Retina (tissue), 1 donor: ENCODE measurements around the gene ARHGAP26.

Experiments
- DNase-seq: peaks from one replicate; pipeline ENCODE4 v3.0.0-alpha.2; 2016

The ARHGAP26 gene

DNA sequence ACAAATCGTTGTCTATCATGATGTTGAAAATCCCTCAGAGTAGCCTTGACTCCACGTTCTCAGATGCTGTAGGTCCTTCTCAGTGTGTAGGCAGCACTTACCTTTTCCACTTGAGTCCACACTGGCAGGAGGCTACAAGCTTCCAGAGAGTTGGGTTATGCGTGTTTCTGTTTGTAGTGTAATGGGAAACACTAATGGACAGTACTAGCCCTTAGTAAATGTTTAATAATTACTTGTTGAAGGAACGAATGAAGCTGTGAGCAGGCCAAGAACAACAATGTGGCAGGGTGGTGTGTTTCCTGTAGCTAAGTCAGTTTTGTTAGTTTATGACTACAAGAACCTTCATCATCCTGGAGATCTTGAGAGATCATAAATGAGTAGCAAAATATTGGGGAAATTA is 83.5 kb downstream of the ARHGAP26 start:
- DNase-seq: no peak

DNA sequence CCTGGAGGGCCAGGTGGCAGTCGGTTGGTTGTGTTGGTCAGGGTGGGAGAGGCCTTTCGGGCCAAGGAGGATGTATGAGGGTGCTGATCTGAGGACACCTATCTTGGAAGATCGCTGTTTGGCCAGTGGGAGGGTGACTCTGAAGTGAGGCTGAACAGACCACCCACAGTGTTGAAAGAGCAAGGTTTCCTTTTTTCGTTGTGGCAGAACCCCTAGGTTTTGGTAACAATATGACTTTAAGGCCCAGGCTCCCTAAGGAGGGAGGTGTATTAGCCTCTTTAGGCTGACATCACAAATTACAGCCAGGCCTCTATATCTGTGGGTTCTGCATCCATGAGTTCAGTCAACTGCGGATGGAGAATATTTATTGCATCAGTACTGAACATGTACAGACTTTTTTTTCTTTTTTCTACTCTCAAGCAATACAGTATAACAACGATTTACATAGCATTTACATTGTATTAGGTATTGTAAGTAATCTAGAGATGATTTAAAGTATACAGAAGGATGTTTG is 86.1 kb downstream of the ARHGAP26 start:
- DNase-seq: no peak

DNA sequence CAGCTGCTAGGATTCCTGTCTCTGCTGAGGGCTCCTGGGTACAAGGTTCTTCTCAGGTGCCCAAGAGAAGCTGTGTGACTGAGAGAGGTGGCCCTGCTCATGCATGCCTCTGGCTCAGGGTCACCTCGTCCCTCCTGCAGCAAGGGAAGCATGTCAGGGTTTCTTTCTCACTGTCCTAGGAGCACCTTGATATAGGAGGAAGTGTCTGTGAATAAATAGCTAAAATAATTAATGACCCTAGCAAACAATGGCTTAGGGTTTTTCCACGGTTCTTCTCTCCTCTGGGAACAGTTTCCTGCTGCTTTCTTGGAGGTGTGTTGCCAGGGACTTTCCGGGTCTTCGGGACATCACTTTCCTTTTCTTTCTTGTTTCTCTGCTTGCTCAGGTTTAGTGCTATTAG is 87.2 kb downstream of the ARHGAP26 start:
- no peak for DNase-seq

DNA sequence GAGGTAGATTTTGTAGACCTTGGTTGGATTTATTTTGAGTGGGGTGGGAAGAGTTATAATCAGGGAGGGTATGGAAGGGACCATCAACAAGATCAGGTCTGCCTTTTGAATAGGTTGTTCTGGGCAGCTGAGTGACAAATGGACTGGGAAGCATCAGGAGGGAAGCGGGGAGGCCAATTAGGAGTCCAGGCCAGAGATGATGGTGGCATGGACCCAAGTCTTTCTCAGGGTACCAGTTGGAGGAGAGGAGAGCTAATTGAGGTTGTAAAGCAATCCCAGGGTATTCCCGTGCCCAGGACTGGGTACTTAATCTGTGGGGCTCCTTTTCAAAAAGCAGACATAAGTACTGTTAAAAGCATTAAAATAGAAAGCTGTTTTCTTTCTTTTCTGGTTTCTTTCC is 88.9 kb downstream of the ARHGAP26 start:
- no peak for DNase-seq

DNA sequence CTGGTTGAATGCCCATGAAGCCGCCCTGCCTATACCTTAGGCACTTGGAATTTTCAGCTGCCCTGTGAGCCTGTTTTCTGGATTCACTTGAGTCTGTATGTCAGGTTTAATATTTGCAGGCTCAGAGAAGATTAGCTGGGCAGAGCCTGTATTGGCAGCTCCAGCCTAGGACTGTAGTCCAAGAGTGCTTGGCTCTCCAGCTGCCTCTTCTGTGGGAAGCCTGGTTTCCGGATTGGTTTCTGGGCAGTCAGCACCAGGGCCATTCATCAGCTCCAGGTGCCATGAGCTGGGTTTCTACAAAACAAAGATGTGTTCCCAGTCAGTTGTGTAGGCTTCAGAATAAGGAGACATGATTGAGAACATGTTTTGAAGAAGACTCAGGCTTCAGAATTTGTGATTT is 90.1 kb downstream of the ARHGAP26 start:
- DNase-seq: no peak

DNA sequence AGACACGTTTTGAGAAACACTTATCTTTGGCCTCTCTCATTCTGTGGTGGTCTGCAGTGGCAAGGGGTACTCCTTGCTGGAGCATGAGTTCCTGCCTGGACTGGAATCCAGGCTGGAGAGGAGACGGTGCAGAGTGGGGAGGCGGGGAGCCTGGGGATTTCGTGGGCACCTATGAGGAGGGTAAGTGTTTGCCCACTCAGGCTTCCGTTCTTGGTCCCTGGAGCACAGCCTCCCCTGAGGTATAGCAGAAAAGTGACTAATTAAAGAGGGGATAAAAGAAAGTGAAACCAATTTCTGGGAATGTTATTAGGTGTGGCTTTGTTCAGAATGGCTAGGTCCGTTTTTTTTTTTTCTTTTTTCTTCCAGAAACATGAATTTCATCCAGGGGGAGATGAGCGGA is 90.8 kb downstream of the ARHGAP26 start:
- DNase-seq: no peak

DNA sequence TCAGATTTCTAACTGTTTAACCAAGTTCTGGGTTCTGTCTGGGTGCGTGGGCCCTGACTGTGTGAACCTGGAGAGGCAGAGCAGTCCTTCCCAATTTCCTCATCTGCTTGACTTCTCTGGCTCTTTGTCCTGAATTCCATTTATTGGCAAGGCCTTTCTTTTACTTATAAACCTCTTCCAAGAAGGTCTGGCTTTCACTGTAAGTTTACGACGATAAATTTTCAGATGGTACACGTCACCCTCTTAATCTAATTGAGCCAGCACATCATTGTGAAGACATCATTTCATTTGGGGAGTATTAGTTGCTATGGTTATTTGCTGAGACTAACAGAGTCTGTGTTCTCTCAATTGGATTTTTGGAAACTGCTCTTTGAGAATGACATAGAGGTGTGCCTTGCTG is 92.4 kb downstream of the ARHGAP26 start:
- no peak for DNase-seq

DNA sequence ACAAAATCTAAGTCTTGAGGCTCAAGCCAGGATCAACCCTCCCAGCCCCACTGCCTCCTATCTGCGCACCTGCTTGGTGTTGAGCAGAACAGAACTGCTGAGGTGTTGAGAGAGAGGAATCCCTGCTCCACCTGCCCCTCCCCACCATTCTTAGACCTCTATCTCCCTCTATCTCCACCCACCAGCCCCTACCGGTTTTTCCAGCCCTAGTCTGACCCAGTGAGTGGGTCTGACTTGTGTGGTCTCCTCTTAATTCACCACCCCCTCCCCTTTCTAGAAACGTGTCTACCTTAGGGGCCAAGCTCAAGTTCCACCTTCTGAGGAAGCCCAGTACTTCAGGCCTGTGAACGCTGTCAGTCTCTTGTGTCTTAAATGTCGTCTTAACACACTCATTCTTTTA is 93.7 kb downstream of the ARHGAP26 start:
- DNase-seq: no peak

DNA sequence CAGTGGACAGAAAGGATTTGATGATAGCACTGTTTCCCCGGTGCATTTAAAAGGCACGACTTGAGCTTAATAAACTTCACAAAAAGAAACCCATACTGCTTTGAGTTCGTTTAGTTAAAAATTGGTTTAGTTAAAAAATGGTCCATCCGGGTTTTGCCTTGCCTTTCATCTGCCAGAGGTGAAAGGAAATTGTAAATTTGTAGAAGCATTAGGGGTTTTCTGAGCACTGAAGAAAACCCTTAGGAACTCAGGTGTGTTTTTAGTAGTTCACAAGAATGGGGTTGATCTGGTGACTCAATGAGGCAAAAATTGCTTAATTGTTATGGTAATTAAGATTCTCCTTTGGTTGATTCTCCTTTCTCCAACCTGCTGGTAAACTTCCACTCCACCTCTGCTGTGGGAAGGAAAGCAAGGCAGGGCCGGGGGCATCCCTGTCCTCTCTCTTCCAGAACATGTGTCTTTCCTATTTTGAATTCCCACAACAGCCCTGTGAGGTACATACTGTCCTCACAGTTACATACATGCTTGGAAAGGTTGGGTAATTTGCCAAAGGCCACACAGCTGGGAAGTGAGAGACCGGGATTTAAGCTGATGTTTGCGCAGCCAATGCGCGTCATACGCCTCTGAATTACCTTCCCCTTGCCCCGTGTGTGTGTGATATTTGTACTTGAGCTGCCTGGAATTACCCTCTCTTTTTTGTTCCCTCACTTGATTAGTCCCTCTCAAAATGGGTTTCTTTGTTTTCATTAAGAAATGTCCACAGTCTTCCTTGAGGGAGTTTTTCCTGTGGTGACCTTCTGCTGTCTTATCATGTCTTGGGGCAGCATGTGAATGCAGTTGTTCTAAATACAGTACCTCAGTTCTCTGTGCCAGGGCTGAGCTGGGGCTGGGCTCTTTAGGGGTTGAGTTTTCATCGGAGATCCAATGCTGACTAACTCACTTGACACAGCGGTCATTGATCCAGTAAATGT is 94.4 kb downstream of the ARHGAP26 start:
- no peak for DNase-seq

DNA sequence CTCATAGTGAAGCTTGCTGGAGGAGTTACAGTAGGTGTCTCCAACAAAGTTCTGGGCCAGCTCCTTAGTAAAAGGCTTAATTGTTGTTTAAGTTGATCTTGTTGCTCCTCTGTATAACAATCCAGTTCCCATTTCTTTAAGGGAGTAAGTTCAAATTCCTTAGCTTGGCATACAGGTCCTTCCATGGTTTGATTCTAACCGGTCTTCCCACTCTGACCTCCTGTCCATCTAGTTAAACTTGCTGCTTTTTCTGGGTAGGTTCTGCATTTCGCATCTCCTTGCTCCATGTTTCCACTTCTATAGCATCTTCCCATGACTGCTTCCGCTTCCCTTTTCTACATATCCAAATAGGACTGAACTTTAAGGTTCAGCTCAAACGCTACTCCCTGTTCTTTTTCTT is 95.5 kb downstream of the ARHGAP26 start:
- DNase-seq: no peak

DNA sequence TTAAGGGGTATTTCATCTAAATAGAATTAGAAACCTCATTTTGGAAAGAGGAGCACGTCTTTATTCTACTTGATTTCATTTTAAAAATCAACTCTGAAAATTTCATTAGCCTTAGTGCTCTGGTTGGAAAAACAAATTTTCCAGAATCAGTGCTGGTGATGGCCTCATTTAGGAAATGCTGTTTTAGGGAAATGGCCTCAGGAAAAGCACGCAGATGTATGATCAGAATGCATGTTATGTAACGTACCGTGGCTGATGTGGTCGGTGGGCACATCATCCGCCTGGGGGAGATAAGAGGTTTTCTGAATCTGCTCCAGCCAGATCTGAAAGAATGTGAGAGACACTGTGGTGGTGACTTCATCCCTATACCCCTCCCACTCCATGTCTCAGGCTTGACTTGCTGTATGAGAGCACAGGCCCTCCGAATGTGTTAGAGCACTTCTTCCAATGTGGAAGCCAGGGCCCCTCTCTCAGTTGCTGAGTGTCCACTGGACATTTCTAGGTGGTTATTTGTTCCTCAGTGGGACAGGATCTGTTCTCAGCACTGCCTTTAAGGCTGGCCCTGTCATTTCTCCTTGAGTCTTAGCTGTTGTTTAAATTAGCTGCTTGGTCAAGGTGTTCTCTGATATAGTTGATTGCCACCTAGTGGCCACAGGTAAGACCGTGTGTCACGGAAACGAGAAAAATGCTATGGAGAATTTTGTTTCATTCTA is 96.5 kb downstream of the ARHGAP26 start:
- peak; percentile 69 for DNase-seq

DNA sequence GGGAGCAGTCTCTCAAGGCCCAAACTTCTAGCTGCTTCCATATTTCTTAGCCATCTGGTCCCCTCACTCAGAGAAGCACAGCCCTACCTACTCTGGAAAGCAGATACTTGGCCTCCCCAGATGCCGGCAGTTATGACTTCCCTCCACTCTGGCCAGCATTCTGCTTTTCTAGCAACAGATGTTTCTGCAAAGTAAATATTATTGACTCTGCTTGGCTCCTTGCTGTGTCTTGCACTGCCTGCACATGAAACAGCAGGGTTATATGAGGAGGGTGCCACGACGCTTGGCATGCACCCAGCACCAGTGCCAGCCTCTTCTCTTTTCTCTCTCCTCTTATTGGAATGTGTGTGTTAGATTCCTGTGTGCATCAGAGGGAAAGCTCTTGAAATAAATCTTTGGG is 99.7 kb downstream of the ARHGAP26 start:
- DNase-seq: no peak

DNA sequence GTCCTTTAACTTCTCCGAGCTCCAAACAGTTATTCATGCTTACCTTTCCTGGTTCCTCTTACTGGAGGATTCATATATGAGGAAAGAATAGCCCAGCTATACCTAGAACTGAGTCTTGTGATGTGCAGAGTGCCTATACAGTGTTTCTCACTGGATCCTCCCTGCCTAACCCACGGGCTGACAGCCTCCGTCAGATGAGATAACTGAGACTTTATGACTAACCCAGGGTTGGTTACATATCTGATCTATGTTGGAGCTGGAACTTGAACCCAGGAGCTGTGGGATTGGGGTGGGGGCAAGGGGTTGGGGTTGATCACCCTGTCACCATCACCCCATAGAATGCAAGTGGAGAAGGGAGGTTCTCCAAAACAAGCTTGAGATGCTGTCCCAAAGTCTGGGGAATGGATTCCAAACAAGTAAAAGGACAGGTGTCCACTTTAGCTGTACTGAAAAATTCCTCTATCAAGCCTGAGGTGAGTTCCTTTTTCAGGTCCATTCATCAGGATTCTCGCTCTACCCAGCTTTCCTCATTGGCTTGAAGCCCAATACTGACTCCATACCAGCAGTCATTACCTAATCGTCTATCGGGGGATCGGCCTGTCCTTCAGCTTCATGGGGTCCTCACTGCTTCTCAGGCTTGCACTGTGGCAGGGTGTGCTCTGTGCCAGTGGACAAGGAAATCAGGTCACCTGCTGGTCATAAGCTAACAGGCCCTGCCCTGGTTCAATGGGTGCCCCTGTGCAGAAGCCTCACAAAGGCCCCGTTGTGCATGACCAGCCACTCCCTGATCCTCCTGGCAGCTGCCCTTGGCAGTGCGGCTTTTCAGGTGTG is 100.6 kb downstream of the ARHGAP26 start:
- no peak for DNase-seq

DNA sequence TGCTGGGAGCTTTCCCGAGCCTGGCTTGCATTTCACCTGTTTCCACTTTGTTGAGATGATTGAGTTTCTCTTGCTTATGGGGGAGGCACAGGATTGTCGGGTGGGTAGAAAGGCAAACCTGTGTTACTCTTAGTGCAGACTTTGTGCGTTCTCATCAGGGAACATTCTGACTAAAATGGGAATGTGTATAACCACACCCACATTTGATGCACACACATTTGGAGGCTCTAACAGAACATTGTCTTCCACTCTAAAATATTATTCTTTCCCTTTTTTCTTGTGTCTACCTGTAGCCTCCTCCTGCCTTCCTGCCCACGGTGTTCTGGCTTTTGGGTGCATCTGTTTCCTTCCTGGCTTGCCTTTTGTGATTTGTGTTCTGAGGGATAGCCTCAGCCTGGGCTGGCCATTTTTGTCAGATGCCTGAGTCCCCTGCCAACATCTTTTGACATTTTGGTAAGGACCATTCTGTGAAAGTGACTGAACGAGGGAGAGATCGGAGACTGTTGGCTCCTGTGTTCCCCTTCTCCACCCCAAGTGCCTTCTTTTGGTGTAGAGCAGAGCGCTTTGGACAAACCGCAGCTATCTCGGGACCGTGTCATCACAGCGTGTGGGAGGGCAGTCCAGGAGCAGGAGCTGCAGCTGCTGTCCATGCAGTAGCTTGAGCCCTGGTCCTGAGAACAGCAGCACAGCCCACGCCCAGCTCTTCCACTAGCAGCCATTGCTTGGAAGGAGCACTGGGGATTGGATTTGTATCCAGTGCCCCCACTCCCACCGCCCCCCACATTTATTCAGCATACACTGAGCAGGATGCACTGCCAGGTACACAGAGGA is 101.4 kb downstream of the ARHGAP26 start:
- DNase-seq: no peak

DNA sequence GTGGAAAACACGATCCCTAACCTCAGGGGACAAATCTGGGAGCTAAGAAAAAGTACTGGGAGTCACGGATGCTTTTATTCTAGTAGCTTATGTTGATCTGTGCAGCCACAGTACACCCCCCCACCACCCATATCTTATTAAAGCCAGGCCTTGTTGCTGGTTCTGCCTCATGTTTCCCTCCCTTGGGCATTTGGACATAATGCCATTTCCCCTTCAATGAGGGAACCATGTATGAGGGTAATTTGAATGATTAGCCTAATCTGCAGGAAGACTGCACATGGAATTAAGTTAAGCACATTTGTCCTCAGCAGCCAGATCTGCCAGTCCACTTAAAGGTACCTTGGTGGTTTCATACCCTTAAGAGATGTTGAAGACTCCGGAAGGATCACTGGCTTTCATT is 102.0 kb downstream of the ARHGAP26 start:
- no peak for DNase-seq

DNA sequence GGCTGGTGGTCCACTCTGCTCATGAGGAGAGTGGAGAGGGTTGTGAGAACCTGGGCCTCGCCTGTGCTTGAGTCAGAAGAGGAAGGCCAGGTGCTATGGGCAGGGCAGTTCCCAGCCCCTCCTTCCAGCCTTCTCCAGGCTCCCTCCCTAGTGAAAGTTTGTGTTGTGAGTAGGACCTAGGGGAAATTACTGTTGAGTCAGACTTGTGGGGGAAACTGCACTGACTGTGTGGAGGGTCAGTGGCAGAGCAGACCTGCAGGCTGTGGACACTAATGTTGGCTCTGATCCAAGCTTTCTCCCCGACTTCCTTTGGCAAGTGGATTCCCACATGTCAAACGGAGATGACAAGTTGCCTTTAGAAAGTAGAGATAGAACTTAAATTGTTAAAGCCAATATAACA is 102.6 kb downstream of the ARHGAP26 start:
- DNase-seq: no peak

DNA sequence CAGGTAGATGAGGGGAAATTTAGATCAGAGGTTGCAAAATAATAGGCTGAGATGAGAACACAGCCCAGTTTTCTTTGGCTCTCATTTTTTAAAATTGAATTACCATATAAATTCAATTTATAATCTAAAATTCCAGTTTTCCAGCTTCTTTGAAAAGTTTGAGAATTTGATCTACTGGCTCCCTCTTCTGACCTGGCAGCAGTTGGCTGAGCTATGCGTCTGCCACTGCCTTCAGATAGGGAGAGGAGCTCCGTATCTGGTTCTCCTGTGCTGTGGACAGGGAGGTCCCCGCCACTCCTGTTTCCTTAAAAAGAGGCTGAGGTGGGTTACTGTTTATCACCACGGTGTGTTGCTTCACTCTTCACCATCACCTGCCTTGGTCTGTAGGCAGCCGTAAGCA is 103.7 kb downstream of the ARHGAP26 start:
- no peak for DNase-seq

DNA sequence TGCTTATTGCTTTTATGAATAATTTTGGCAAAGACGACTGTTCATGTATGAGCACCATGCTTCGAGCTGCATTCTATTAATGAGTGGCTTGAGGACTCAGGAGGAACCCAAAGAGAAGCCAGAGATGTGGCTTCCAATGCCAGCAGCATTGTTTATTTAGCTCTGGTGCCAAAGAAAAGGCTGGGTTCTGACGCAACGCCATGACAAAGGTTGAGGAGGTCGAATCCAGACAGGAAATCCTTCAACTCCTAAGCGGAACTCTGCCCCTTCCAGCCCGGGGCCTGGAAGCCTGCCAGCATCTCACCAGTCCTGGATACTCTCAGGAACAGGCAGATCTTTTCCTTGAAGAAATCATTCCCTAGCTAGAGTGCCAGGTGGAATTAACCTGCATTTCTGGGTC is 104.4 kb downstream of the ARHGAP26 start:
- no peak for DNase-seq

DNA sequence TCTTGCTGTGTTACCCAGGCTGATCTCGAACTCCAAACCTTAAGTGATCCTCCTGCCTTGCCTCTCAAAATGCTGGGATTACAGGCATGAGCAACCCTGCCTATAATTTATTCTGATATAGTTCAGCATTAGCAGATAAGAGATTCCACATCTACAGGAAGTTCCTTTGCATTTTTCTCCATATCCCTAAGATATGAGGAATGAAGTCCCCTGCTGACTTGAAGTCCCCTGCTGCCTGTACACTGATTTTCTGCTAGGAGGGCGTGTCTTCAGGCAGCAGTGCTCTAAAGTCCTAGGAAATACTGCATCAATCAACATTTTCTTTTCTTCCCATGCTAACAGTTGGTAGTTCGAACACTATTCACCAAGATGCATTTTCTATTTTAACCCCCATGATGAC is 105.8 kb downstream of the ARHGAP26 start:
- DNase-seq: no peak

DNA sequence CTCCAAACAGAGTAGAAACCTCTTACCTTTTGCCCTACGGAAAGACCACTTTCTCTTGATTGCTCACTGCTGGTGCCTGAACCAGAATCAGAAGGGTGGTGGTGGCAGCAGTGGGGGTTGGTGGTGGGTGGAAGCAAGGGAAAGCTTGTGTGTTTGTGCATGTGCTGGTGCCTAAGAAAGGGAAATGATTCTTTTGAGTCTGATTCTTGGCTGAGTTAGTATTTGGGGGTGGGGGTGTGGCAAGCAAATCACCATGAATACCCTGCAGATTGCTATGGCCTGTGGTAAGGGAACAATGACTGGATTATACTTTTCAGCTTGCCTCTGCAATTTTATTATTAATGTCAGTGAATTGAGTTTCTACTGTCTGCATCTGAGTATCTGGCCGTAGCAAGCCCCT is 106.6 kb downstream of the ARHGAP26 start:
- no peak for DNase-seq

DNA sequence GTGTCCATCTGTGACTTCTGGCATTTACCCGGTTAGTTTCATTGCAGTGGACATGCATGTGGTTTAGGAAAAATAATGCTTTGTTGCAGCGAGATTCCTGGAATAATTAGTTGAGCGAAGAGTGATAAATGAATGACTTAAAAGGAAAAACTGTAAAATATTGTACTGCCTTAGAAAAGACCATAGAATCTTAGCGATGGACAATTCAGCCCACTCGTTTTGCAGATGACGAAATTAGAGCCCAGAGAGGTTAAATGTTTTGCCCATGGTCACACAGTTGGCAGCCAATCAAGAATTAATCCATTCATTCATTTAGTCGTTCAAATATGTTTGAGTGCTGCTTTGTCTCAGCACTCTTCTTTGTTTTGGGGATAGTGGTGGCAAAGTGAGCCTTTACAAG is 107.9 kb downstream of the ARHGAP26 start:
- no peak for DNase-seq

DNA sequence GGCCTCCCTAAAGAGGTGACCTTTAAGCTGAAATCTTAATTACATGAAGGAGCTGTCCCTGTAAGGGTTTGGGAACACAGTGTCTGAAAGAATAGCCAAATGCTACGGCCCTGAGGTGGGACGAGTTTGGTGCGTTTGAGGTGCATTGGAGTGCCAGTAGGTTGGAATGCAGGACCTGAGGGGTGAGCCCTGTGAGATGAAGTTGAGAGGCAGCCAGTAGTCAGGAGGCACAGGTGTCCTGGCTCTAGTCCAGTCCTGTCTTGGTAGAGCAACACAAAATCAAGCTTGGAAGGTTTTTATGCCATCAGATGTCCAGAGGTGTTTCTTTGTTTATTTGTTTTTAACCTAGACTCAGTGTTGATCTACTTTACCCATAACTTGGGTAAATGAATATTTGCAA is 108.5 kb downstream of the ARHGAP26 start:
- DNase-seq: no peak
